ENCODE data around the gene NCBP3.

DNA sequence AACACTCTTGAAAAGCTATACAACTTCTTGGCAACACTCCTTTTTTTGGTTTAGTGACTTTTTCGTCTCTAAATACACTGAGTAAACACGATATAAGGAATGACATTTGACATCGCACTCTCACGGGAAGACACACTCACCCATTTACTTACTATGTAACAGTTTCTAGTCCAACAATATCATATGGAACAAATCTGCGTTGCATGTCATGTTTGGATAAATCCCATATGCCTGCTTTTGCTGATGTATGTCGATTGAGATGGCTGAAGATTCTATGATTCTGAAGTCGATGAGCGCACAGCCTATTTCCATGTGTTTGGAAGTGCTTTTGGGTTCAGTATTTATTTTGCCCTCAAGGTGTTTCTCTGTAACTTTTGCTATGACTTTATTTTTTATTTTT is 63.3 kb downstream of the NCBP3 start:
- TF ChIP-seq, protein P1, sequence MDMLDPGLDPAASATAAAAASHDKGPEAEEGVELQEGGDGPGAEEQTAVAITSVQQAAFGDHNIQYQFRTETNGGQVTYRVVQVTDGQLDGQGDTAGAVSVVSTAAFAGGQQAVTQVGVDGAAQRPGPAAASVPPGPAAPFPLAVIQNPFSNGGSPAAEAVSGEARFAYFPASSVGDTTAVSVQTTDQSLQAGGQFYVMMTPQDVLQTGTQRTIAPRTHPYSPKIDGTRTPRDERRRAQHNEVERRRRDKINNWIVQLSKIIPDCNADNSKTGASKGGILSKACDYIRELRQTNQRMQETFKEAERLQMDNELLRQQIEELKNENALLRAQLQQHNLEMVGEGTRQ (IDR thresholded peaks at IDR 0.05; ENCODE audit: low read depth, low read length), result no peak
- no peak for TF ChIP-seq CEBPB (IDR thresholded peaks at IDR 0.05; ENCODE audit: low read depth, low read length)
- TF ChIP-seq, protein P2, sequence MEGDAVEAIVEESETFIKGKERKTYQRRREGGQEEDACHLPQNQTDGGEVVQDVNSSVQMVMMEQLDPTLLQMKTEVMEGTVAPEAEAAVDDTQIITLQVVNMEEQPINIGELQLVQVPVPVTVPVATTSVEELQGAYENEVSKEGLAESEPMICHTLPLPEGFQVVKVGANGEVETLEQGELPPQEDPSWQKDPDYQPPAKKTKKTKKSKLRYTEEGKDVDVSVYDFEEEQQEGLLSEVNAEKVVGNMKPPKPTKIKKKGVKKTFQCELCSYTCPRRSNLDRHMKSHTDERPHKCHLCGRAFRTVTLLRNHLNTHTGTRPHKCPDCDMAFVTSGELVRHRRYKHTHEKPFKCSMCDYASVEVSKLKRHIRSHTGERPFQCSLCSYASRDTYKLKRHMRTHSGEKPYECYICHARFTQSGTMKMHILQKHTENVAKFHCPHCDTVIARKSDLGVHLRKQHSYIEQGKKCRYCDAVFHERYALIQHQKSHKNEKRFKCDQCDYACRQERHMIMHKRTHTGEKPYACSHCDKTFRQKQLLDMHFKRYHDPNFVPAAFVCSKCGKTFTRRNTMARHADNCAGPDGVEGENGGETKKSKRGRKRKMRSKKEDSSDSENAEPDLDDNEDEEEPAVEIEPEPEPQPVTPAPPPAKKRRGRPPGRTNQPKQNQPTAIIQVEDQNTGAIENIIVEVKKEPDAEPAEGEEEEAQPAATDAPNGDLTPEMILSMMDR (conservative IDR thresholded peaks at IDR 0.05; ENCODE audit: low read depth, low read length), result no peak
- no peak for TF ChIP-seq RAD21 (IDR thresholded peaks at IDR 0.05; ENCODE audit: low read length)
- no peak for TF ChIP-seq SMC3 (IDR thresholded peaks at IDR 0.05; ENCODE audit: low read depth, low read length)
- no peak for TF ChIP-seq RCOR1 (IDR thresholded peaks at IDR 0.05; ENCODE audit: insufficient replicate concordance, low read length)
- no peak for TF ChIP-seq POLR2A (IDR thresholded peaks at IDR 0.05; ENCODE audit: low read depth, low read length)
- no peak for TF ChIP-seq MAZ (IDR thresholded peaks at IDR 0.05; ENCODE audit: borderline replicate concordance, low read depth, low read length)

Measured in IMR-90 (cell line).